Thymus (tissue), 11 donors: Measurements from ENCODE around the gene TRIP12. TPM values are rescaled to one million over a fixed set of nuclear protein-coding genes. Genes with fewer than 3 reads are reported as not detected.
"Not testable (repeated sequence)": the region's sequence is repeated elsewhere in the genome, so short reads cannot be mapped to it uniquely, and the experiment has no call there.

Source experiments
- DNase-seq, 9 donors: peaks; one replicate each; pipeline ENCODE4 v3.0.0-alpha.2; 2013; ENCODE audit warnings: low spot score in 9 of 9, low read depth in 6 of 9, missing footprints in 1 of 9
- H3K27ac ChIP-seq, 2 donors: one replicate each; pipeline ENCODE4 v1.5.1; 2013; ENCODE audit warnings: control low read depth in 1 of 2, low read depth in 1 of 2, low read length in 1 of 2, mild to moderate bottlenecking in 1 of 2, moderate library complexity in 1 of 2
- H3K27me3 ChIP-seq, 2 donors: one replicate each; pipeline ENCODE4 v1.5.1; 2013; ENCODE audit warnings: low read length in 1 of 2; ENCODE audit not compliant: control insufficient read depth in 2 of 2, insufficient read depth in 1 of 2
- H3K36me3 ChIP-seq, 2 donors: one replicate each; pipeline ENCODE4 v1.5.1; 2013; ENCODE audit warnings: low read length in 1 of 2, mild to moderate bottlenecking in 1 of 2, moderate library complexity in 1 of 2; ENCODE audit not compliant: control insufficient read depth in 2 of 2, insufficient read depth in 2 of 2
- H3K4me1 ChIP-seq, 2 donors: one replicate each; pipeline ENCODE4 v1.5.1; 2013; ENCODE audit warnings: low read length in 2 of 2; ENCODE audit not compliant: control insufficient read depth in 2 of 2, insufficient read depth in 2 of 2
- H3K4me3 ChIP-seq, 2 donors: one replicate each; pipeline ENCODE4 v1.5.1; 2013; ENCODE audit warnings: low read length in 2 of 2, control low read depth in 1 of 2, mild to moderate bottlenecking in 1 of 2
- H3K9me3 ChIP-seq, 2 donors: one replicate each; pipeline ENCODE4 v1.5.1; 2013; ENCODE audit warnings: low read length in 1 of 2, mild to moderate bottlenecking in 1 of 2; ENCODE audit not compliant: control insufficient read depth in 2 of 2, insufficient read depth in 1 of 2
- WGBS: extraction: QIAGEN DNeasy Blood & Tissue Kit; methylation state at CpG from one replicate; pipeline ENCODE4 v1.1.7; 2013; 5-methylcytosine and 5-hydroxymethylcytosine counted together
- polyA plus RNA-seq: library from polyadenylated mRNA; stranded (reverse); fragments of 200-250 nt; gene quantifications from one replicate; pipeline ENCODE4 v1.2.3, GENCODE V29; 2013
- total RNA-seq: library from RNA; stranded (reverse); fragments of 120-200 nt; gene quantifications from one replicate; pipeline ENCODE4 v1.2.4, GENCODE V29; 2013
- donor health status: healthy.

TRIP12 gene
- total and polyA plus RNA-seq, 2 donors = 37.7 to 119 TPM

GRCh38 chr2:229835596-229836283, 86.1 kb downstream of the TRIP12 start:
- Histone ChIP-seq H3K27ac (no peak overlapping the region), H3K9me3 (no peaks in the 10 kb centered on the region), H3K27me3 (no peaks in the 10 kb centered on the region), H3K36me3 (peaks cover 19 to 44% of the 10 kb centered on the region in 2 donors), H3K4me1 (peaks cover 0 to 9% of the 10 kb centered on the region in 2 donors), H3K4me3 (no peak overlapping the region)
- peak in 3 of 9 donors; percentile 9 to 57 (median 20) for DNase-seq
- WGBS = 36% methylated on average over 3 of the region's 3 CpGs

GRCh38 chr2:229834368-229834767, 87.4 kb downstream of the TRIP12 start:
- H3K4me1 ChIP-seq = not testable (repeated sequence)
- H3K36me3 ChIP-seq = peaks cover 14 to 41% of the 10 kb centered on the region in 2 donors

GRCh38 chr2:229832510-229832898, 89.3 kb downstream of the TRIP12 start:
- 96% methylated on average over 2 of the region's 2 CpGs for WGBS
- H3K27ac ChIP-seq = no peak overlapping the region
- no peaks in the 10 kb centered on the region for H3K27me3 ChIP-seq
- no peak for DNase-seq
- H3K36me3 ChIP-seq = peaks cover 8 to 44% of the 10 kb centered on the region in 2 donors
- no peaks in the 10 kb centered on the region for H3K9me3 ChIP-seq
- H3K4me1 ChIP-seq = peaks cover 0 to 9% of the 10 kb centered on the region in 2 donors
- no peak overlapping the region for H3K4me3 ChIP-seq

More at GRCh38 chr2:229834368-229834767, 87.4 kb downstream of the TRIP12 start:
- DNase-seq, H3K27me3 ChIP-seq, H3K27ac ChIP-seq, H3K4me3 ChIP-seq, H3K9me3 ChIP-seq: not testable (repeated sequence)
- WGBS = 95% methylated on average over 4 of the region's 4 CpGs

GRCh38 chr2:229831805-229832509, 89.9 kb downstream of the TRIP12 start:
- Histone ChIP-seq H3K36me3 (peaks cover 8 to 46% of the 10 kb centered on the region in 2 donors), H3K9me3 (no peaks in the 10 kb centered on the region), H3K4me3 (no peak overlapping the region), H3K4me1 (peaks cover 0 to 9% of the 10 kb centered on the region in 2 donors), H3K27ac (no peak overlapping the region), H3K27me3 (no peaks in the 10 kb centered on the region)
- WGBS = 98% methylated on average over 3 of the region's 3 CpGs
- DNase-seq = no peak

- no peaks in the 10 kb centered on the region for H3K27me3 ChIP-seq
- no peaks in the 10 kb centered on the region for H3K4me1 ChIP-seq
- H3K27ac ChIP-seq = no peak overlapping the region
- H3K9me3 ChIP-seq = no peaks in the 10 kb centered on the region
- DNase-seq = no peak
- peaks cover 10 to 40% of the 10 kb centered on the region in 2 donors for H3K36me3 ChIP-seq
- no peak overlapping the region for H3K4me3 ChIP-seq
- WGBS = 91% methylated on average over 1 of the region's 1 CpG
These were observed 96.3 kb downstream of the TRIP12 start for GRCh38 chr2:229825476-229825875.

GRCh38 chr2:229821316-229821715, 100.5 kb downstream of the TRIP12 start:
- no peak overlapping the region for H3K4me3 ChIP-seq
- H3K9me3 ChIP-seq = no peaks in the 10 kb centered on the region
- no peaks in the 10 kb centered on the region for H3K4me1 ChIP-seq
- peaks cover 18 to 33% of the 10 kb centered on the region in 2 donors for H3K36me3 ChIP-seq
- no peaks in the 10 kb centered on the region for H3K27me3 ChIP-seq
- H3K27ac ChIP-seq = no peak overlapping the region
- WGBS = 98% methylated on average over 3 of the region's 3 CpGs
- no peak for DNase-seq

GRCh38 chr2:229818230-229818629, 103.6 kb downstream of the TRIP12 start:
- Histone ChIP-seq H3K27me3 (no peaks in the 10 kb centered on the region), H3K27ac (no peak overlapping the region), H3K9me3 (no peaks in the 10 kb centered on the region), H3K36me3 (peaks cover 27 to 42% of the 10 kb centered on the region in 2 donors), H3K4me1 (no peaks in the 10 kb centered on the region), H3K4me3 (no peak overlapping the region)
- WGBS = 96% methylated on average over 3 of the region's 3 CpGs
- no peak for DNase-seq

GRCh38 chr2:229815858-229816257, 106.0 kb downstream of the TRIP12 start:
- no peaks in the 10 kb centered on the region for H3K9me3 ChIP-seq
- H3K4me3 ChIP-seq = no peak overlapping the region
- no peak overlapping the region for H3K27ac ChIP-seq
- WGBS = 95% methylated on average over 1 of the region's 1 CpG
- H3K4me1 ChIP-seq = no peaks in the 10 kb centered on the region
- no peak for DNase-seq
- peaks cover 26 to 58% of the 10 kb centered on the region in 2 donors for H3K36me3 ChIP-seq
- H3K27me3 ChIP-seq = no peaks in the 10 kb centered on the region

- WGBS = 97% methylated on average over 4 of the region's 4 CpGs
- Histone ChIP-seq H3K4me1 (no peaks in the 10 kb centered on the region), H3K27ac (no peak overlapping the region), H3K4me3 (no peak overlapping the region), H3K36me3 (peaks cover 26 to 63% of the 10 kb centered on the region in 2 donors), H3K27me3 (no peaks in the 10 kb centered on the region), H3K9me3 (no peaks in the 10 kb centered on the region)
- no peak for DNase-seq
These were observed 106.5 kb downstream of the TRIP12 start for GRCh38 chr2:229815342-229815741.
